Adrenal gland (tissue), 12 donors: ENCODE results near the gene S100A13. TPM values are rescaled to one million over a fixed set of nuclear protein-coding genes. Genes with fewer than 3 reads are reported as not detected.

Experiments used
- DNase-seq, 7 donors: peaks; one replicate each; pipeline ENCODE4 v3.0.0-alpha.2; 2019 to 2020
- H3K27ac ChIP-seq, 5 donors: fragments of 200-600 bp; sonication (generic) in 4 of 5; 1 replicate in 3 of 5; 2 replicates in 2 of 5; pipeline versions ENCODE4 v1.5.1 to v1.8.0; 2016 to 2020; ENCODE audit warnings: mild to moderate bottlenecking in 1 of 5
- H3K27me3 ChIP-seq: fragments of 200-600 bp; 2 replicates; pipeline ENCODE4 v1.8.0; 2021
- H3K36me3 ChIP-seq, 2 donors: fragments of 200-600 bp; replicated peaks in 1 of 2; 1 replicate in 1 of 2; 2 replicates in 1 of 2; pipeline versions ENCODE4 v1.5.1 to v1.8.0; 2018 to 2022
- H3K4me1 ChIP-seq, 2 donors: fragments of 200-600 bp; replicated peaks in 1 of 2; 1 replicate in 1 of 2; 2 replicates in 1 of 2; pipeline versions ENCODE4 v1.5.1 to v1.8.0; 2018 to 2021
- H3K4me3 ChIP-seq, 4 donors: fragments of 200-600 bp; sonication (generic) in 3 of 4; one replicate each; pipeline ENCODE4 v1.5.1; 2016 to 2018
- H3K9me3 ChIP-seq, 3 donors: fragments of 200-600 bp; sonication (generic) in 1 of 3; replicated peaks in 1 of 3; 1 replicate in 2 of 3; 2 replicates in 1 of 3; pipeline versions ENCODE4 v1.5.1 to v1.8.0; 2016 to 2021
- CTCF ChIP-seq, 6 experiments: fragments of 450-650 bp in 4 of 6; fragments of 200-600 bp in 2 of 6; sonication (generic) in 1 of 6; IDR thresholded peaks; 1 replicate in 5 of 6; 2 replicates in 1 of 6; pipeline versions ENCODE4 v1.5.1 to v1.8.0; 2016 to 2021; ENCODE audit warnings: antibody characterized with exemption in 6 of 6, mild to moderate bottlenecking in 2 of 6, moderate library complexity in 1 of 6
- POLR2A ChIP-seq, 2 donors: fragments of 450-650 bp; IDR thresholded peaks; one replicate each; pipeline ENCODE4 v1.6.1; 2017; ENCODE audit warnings: antibody characterized with exemption in 2 of 2, mild to moderate bottlenecking in 2 of 2, moderate library complexity in 1 of 2
- WGBS, 4 donors: extraction: QIAGEN DNeasy Blood & Tissue Kit in 2 of 4; methylation state at CpG; one replicate each; pipeline versions ENCODE4 v1.1.5 to v1.1.7; 2013 to 2017; 5-methylcytosine and 5-hydroxymethylcytosine counted together
- intact Hi-C, 2 donors: fragments of 100-400 bp; cut with DNase I; formaldehyde crosslinking; loops; one replicate each; pipeline versions ENCODE4 v1.14.1 to v1.15.0; 2022 to 2023
- polyA plus RNA-seq, 3 donors: library from polyadenylated mRNA; stranded (reverse); fragments of 200-250 nt in 2 of 3; fragments of 350-450 nt in 1 of 3; fragmentation: Illumina TruSeq in 1 of 3; extraction: RNeasy Lipid Tissue Mini Kit (QIAGEN cat#74804) in 1 of 3; gene quantifications; one replicate each; pipeline ENCODE4 v1.2.3, GENCODE V29; 2013 to 2014
- total RNA-seq, 9 donors: library from RNA; depleted of rRNA in 4 of 9; stranded (reverse); fragments of >200 nt in 4 of 9; fragments of 120-200 nt in 1 of 9; fragmentation: NEBNext Ultra II Directional in 1 of 9; extraction: Animal tissue kit (Norgen Biotek cat#: 25700) in 1 of 9; gene quantifications; one replicate each; pipeline versions ENCODE4 v1.1.0 to v1.2.4, GENCODE V29; 2013 to 2023
- donor health status: healthy with polysubstance abuse.
- donor health status: Bipolar disorder and iron deficiency.
- donor health status: DM: yes; HTN: yes; CAD: no.
- donor health status: DM: no; HTN: no; CAD: no.
- donor health status: DM: no; HTN: no; CAD: no.
- donor health status: DM: yes; HTN: yes; CAD: no.

The S100A13 gene
- total and polyA plus RNA-seq, 12 donors, result 57.6 to 289 (median 168) TPM

GRCh38 chr1:153667439-153667838, 40.1 kb upstream of the S100A13 start:
- H3K4me1 ChIP-seq, result peaks cover 10 to 13% of the 10 kb centered on the region in 2 donors
- peaks cover 0 to 73% of the 10 kb centered on the region in 2 donors for H3K36me3 ChIP-seq
- DNase-seq, result no peak
- H3K27me3 ChIP-seq, result no peaks in the 10 kb centered on the region
- no peak overlapping the region for H3K4me3 ChIP-seq
- no peak for TF ChIP-seq CTCF (IDR thresholded peaks at IDR 0.05)
- TF ChIP-seq POLR2A (IDR thresholded peaks at IDR 0.05), result no peak
- intact Hi-C loops, result loop anchor here in 1 of 2 donors (10.0 kb wide), 1 partner anchor 93 kb away; no protein-coding TSS in a partner anchor
- no peaks in the 10 kb centered on the region for H3K9me3 ChIP-seq
- WGBS, 4 donors, result 82 to 90% (median 84%) methylated on average over 4 of the region's 4 CpGs
- H3K27ac ChIP-seq, result no peak overlapping the region

- DNase-seq, result peak in 1 of 7 donors; percentile 19
- no peaks in the 10 kb centered on the region for H3K9me3 ChIP-seq
- no peak overlapping the region for H3K4me3 ChIP-seq
- peaks cover 8 to 14% of the 10 kb centered on the region in 2 donors for H3K4me1 ChIP-seq
- H3K27ac ChIP-seq, result peak overlapping the region in 1 of 5 donors; percentile 7
- H3K36me3 ChIP-seq, result peaks cover 0 to 78% of the 10 kb centered on the region in 2 donors
- intact Hi-C loops, result loop anchor here in 1 of 2 donors (10.0 kb wide), 1 partner anchor 88 kb away; no protein-coding TSS in a partner anchor
- H3K27me3 ChIP-seq, result no peaks in the 10 kb centered on the region
- 75 to 81% (median 77%) methylated on average over 5 of the region's 5 CpGs for WGBS, 4 donors
- no peak for TF ChIP-seq CTCF (IDR thresholded peaks at IDR 0.05)
- no peak for TF ChIP-seq POLR2A (IDR thresholded peaks at IDR 0.05)
Observed at GRCh38 chr1:153663211-153663610, 35.9 kb upstream of the S100A13 start.

- intact Hi-C loops, result loop anchor here in 1 of 2 donors (10.0 kb wide), 1 partner anchor 87 kb away; no protein-coding TSS in a partner anchor
Observed at GRCh38 chr1:153662269-153662668, 35.0 kb upstream of the S100A13 start.

GRCh38 chr1:153661111-153661708, 33.9 kb upstream of the S100A13 start:
- no peak for TF ChIP-seq CTCF (IDR thresholded peaks at IDR 0.05)
- no peak for TF ChIP-seq POLR2A (IDR thresholded peaks at IDR 0.05)
- Histone ChIP-seq H3K27me3 (no peaks in the 10 kb centered on the region), H3K4me1 (peaks cover 8 to 18% of the 10 kb centered on the region in 2 donors), H3K36me3 (peaks cover 0 to 58% of the 10 kb centered on the region in 2 donors), H3K4me3 (no peak overlapping the region), H3K27ac (no peak overlapping the region), H3K9me3 (no peaks in the 10 kb centered on the region)
- intact Hi-C loops, result loop anchor here in 1 of 2 donors (10.0 kb wide), 1 partner anchor 86 kb away; no protein-coding TSS in a partner anchor
- whole genome bisulfite sequencing, 4 donors, result 68 to 74% (median 71%) methylated on average over 5 to 9 of the region's 9 CpGs
- no peak for DNase-seq

More at GRCh38 chr1:153662269-153662668, 35.0 kb upstream of the S100A13 start:
- Histone ChIP-seq H3K9me3 (no peaks in the 10 kb centered on the region), H3K36me3 (peaks cover 0 to 69% of the 10 kb centered on the region in 2 donors), H3K27me3 (no peaks in the 10 kb centered on the region), H3K4me3 (no peak overlapping the region), H3K27ac (no peak overlapping the region), H3K4me1 (peaks cover 8 to 18% of the 10 kb centered on the region in 2 donors)
- no peak for DNase-seq
- TF ChIP-seq CTCF (IDR thresholded peaks at IDR 0.05) (no peak), POLR2A (IDR thresholded peaks at IDR 0.05) (no peak)
- WGBS, 4 donors, result 51 to 63% (median 58%) methylated on average over 2 of the region's 2 CpGs
